ENCODE data around the gene OTOS. TPM values are rescaled to one million over a fixed set of nuclear protein-coding genes. Genes with fewer than 3 reads are reported as not detected.

OTOS gene
- total and polyA plus RNA-seq, 2 of the 4 experiments (the other 2 are of a cell fraction) = 0.34 TPM; not detected in 1

DNA sequence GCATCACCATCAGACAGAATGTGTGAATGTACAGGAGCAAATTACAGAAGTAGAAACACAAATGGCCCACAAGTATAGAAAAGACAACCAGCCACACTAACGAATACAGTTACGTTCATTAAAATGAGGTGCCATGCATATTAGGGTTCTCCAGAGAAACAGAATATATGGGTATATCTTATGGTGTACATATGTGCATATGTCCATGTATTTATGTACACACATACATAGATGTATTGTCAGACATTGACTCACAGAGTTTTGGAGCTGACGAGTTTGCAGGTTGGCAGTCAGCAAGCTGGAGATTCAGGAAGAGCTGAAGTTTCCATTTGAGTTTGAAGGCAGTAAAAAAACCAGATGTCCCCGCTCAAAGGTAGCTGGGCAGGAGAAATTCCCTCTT lies 37.3 kb downstream of the OTOS start:
- no peak overlapping the region for H3K18ac ChIP-seq (ENCODE audit: low read depth, low read length)
- no peak overlapping the region for H3K23ac ChIP-seq (ENCODE audit: low read depth, low read length)
- dilution Hi-C loops (cut with HindIII; ENCODE audit: low sequenced_read_pairs, unreplicated experiment) = no loop called here
- no peak overlapping the region for H3K4ac ChIP-seq (ENCODE audit: low read depth, low read length)
- H3K36me3 ChIP-seq (ENCODE audit: control insufficient read depth, insufficient read depth, low read length) = no peaks in the 10 kb centered on the region
- no peak overlapping the region for H4K8ac ChIP-seq (ENCODE audit: low read depth in 2 of 2, low read length in 2 of 2)
- no peak overlapping the region for H3K27ac ChIP-seq (ENCODE audit: insufficient read depth, low read length)
- H4K20me1 ChIP-seq (ENCODE audit: insufficient read depth, low read length) = no peaks in the 10 kb centered on the region
- no peak overlapping the region for H2AK9ac ChIP-seq (replicated peaks; ENCODE audit: low read depth, low read length, poor library complexity)
- no peaks in the 10 kb centered on the region for H3K79me1 ChIP-seq (ENCODE audit: low read depth in 1 of 2, low read length in 2 of 2)
- in situ Hi-C loops (cut with MboI; ENCODE audit: low sequenced_read_pairs) = no loop called here
- no peak overlapping the region for H3K56ac ChIP-seq (ENCODE audit: extremely low read depth, insufficient read depth, low read length)
- H3K9me1 ChIP-seq (ENCODE audit: insufficient read depth, low read length) = no peaks in the 10 kb centered on the region
- ATAC-seq (ENCODE audit: low read depth) (no peak), DNase-seq (no peak)
- no peak overlapping the region for H2AK5ac ChIP-seq (ENCODE audit: low read depth, low read length)
- intact Hi-C loops (cut with micrococcal nuclease) = no loop called here
- 40% methylated on average over 1 of the region's 4 CpGs; no CpG with 5 or more reads in 1 of the 2 experiments for WGBS, 2 experiments (ENCODE audit: extremely low coverage in 2 of 2, insufficient read length in 1 of 2)
- no peak overlapping the region for H2BK20ac ChIP-seq (ENCODE audit: low read depth, low read length)
- H2BK120ac ChIP-seq (ENCODE audit: low read depth, low read length) = no peak overlapping the region
- H3K9ac ChIP-seq (ENCODE audit: low read depth, low read length) = no peak overlapping the region
- no TSS peak for BruUV-seq (replicated peaks)
- H2BK5ac ChIP-seq (ENCODE audit: low read depth, low read length, poor library complexity, severe bottlenecking) = no peak overlapping the region
- POLR2A ChIA-PET (ENCODE audit: unreplicated experiment) = no interaction called here
- no peaks in the 10 kb centered on the region for H3K4me1 ChIP-seq (ENCODE audit: control insufficient read depth, insufficient read depth, low read length)
- no peaks in the 10 kb centered on the region for H3K9me3 ChIP-seq (ENCODE audit: control insufficient read depth, insufficient read depth, low read length)
- H3K14ac ChIP-seq (replicated peaks; ENCODE audit: low read depth, low read length) = no peak overlapping the region
- H4K5ac ChIP-seq (ENCODE audit: low read depth, low read length) = no peak overlapping the region
- no peak overlapping the region for H2AFZ ChIP-seq (replicated peaks; ENCODE audit: low read length, poor library complexity)
- no peak overlapping the region for H2BK15ac ChIP-seq (ENCODE audit: low read depth, low read length)
- H3K4me3 ChIP-seq (ENCODE audit: insufficient read depth, low read depth, low read length) = no peak overlapping the region
- TF ChIP-seq SMC3 (IDR thresholded peaks at IDR 0.05; ENCODE audit: low read depth, low read length) = no peak
- no peak for TF ChIP-seq RFX5 (IDR thresholded peaks at IDR 0.05; ENCODE audit: low read depth, low read length)
- TF ChIP-seq MAZ (IDR thresholded peaks at IDR 0.05; ENCODE audit: borderline replicate concordance, low read depth, low read length) = no peak
- no peak for TF ChIP-seq FOS (IDR thresholded peaks at IDR 0.05; ENCODE audit: low read depth, low read length)
- TF ChIP-seq MAFK (IDR thresholded peaks at IDR 0.05; ENCODE audit: low read depth, low read length) = no peak
- TF ChIP-seq POLR2A (IDR thresholded peaks at IDR 0.05; ENCODE audit: low read depth, low read length) = no peak
- CTCF ChIA-PET = no interaction called here
- no peaks in the 10 kb centered on the region; the same call in none of the 2 replicates for H3K27me3 ChIP-seq (ENCODE audit: control insufficient read depth, insufficient read depth, low read length)
- no peak overlapping the region for H4K91ac ChIP-seq (ENCODE audit: insufficient read depth, low read depth, low read length)
- no peak overlapping the region for H3K4me2 ChIP-seq (ENCODE audit: low read depth, low read length)

All from IMR-90 (cell line).